ENCODE results near the gene WHRN.

WHRN gene

GRCh38 chr9:114513055-114513958, 8.0 kb upstream of the WHRN start:
- no peak for DNase-seq

GRCh38 chr9:114511978-114512874, 7.0 kb upstream of the WHRN start:
- no peak for DNase-seq

DNA sequence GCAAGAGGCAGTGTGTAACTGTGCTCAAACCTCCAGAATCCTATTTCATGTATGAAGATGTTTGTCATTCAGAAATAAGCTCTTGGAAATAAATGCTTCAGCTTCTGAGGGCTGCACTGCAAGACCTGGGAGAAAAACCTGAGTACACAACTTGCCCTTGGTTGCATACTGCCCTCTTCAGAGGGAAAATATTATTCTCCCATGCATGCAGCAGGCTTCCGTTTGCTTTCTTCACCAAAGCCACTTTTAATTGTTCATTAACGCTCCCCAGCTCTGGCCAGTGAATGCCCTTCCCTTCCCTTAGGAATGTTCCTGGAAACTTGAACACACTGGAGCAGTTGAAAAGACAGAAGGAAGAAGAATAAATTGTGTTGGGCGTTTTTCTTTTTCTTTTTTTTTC, 2.5 kb upstream of the WHRN start:
- peak; percentile 43 for DNase-seq

GRCh38 chr9:114506082-114506390, 763 bp upstream of the WHRN start:
- DNase-seq: no peak

- peak; percentile 51 for DNase-seq
Observed at GRCh38 chr9:114504341-114505186, 709 bp downstream of the WHRN start.

- no peak for DNase-seq
Observed at GRCh38 chr9:114503522-114504340, 1.5 kb downstream of the WHRN start.

GRCh38 chr9:114503009-114503408, 2.3 kb downstream of the WHRN start:
- no peak for DNase-seq

DNA sequence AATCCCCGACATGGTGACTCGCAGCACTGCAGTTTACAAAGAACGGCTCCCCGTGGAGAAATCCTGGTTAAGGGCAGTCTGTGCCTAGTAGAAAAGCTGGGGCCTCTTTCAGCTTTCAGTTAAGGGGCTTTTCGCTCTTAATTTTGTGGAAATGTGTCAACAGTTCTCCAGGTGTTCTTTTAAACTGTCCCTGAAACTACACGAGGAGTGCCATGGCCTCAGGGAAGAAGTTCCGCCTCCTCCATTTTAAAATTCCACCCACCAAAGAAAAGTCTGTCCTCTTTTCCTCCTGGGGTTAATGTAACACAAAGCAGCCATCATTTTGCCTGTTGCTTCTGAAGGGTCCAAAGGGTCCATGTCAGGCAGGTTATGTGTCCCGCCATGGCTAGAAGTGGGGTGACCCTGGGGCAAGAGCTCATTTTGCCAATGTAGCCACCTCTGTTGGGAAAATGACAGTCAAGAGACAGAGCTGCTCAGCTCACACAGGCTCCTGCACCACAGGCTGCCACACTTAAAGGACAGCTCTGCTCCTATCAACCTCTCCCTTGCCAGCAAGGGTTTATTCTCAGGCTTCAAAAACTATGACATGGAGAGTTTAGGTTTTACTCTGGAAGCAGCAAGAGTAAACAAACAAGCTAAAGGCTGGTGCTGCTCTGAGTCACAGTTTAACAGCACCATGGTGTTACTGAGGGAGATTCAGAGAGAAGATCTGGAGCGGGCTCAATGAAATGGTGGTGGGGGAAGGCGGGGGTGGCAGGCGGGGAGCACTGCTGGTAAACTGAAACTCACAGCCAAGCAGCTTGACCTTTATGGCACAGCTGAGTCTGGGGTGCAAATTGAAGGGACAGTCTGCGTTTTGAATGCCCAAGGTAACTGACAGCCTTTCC, 3.2 kb downstream of the WHRN start:
- DNase-seq: peak; percentile 14

DNA sequence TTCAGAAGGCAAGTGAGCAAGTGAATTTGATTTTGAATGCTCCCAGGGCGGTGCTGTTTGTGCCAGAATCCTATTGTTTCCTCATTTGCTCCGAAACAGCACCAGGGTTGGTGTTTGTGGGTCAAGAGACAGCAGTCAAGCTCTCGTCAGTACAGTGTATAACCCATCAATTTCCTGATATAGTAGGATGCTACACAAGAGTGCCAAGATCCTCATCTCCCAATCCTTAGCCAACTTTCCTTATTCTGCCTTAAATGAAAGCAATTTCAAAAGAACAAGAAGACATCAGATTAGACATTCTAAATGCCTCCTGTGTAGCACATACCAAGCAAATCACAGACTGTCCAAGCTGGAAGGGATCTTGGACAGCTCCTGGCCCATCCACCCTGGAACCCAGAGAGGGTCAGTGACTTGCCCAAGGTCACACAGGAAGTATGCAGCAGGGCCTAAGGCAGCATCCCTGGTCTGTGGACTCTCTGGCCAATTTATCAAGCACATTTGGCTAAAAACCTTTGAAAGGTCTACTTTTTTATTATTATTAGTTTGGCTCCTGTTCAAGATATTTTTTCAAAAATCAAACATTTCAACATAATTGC, 4.5 kb downstream of the WHRN start:
- DNase-seq: no peak

GRCh38 chr9:114499941-114500696, 5.2 kb downstream of the WHRN start:
- no peak for DNase-seq

GRCh38 chr9:114499528-114499927, 5.7 kb downstream of the WHRN start:
- peak; percentile 88 for DNase-seq

- DNase-seq: peak; percentile 64
Observed at GRCh38 chr9:114497727-114498382, 7.4 kb downstream of the WHRN start.

GRCh38 chr9:114497236-114497635, 8.0 kb downstream of the WHRN start:
- peak; percentile 64 for DNase-seq

GRCh38 chr9:114496011-114496410, 9.3 kb downstream of the WHRN start:
- DNase-seq: peak; percentile 50

- no peak for DNase-seq
Observed at GRCh38 chr9:114494776-114495569, 10.3 kb downstream of the WHRN start.

DNA sequence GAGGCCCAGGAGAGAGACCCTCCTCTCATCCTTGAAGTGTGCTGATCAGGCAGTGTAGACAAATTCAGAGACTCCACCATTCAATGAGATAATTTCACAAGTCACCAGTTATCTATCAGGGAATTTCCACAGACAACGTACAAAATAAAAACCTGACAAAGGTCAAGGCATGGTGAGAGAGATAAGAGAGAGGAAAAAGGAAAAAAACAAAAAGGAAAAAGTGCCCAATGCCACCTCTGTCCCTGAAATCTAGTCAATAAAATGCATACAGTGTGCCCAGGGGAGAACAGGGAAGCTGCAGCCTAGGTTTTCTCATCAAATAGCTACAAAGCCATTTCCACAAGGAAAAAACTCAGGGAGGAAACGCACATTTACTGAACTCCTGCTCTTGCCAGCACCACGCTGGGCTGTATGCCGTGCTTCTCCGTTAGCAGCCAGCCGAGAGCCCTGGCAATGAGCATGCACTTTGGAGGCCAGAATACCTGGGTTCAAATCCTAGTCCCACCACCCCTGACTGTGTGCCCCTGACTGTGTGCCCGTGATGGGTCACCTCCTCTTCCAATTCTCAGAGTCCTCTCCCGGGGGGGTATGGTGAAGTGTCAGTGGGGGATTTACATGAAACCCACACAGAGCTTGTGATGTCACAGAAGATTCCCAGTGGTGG, 11.6 kb downstream of the WHRN start:
- no peak for DNase-seq

DNA sequence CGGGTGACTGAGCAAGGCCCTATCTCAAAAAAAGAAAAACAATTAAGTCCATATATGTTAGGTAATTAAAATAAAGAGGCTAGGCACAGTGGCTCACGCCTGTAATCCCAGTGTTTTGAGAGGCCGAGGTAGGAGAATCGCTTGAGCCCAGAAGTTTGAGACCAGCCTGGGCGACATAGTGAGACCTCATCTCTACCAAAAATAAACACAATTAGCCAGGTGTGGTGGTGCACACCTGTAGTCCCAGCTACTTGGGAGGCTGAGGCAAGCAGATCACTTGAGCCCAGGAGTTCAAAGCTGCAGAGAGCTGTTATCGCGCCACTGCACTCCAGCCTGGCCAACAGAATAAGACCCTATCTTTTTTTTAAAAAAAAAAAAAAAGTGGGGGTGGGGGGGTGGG, 12.3 kb downstream of the WHRN start:
- no peak for DNase-seq

Measured in NCI-H2171 treated with DMSO at 0.1 percent for 48 hours (cell line).